ENCODE measurements around the gene CHMP1B.

DNA sequence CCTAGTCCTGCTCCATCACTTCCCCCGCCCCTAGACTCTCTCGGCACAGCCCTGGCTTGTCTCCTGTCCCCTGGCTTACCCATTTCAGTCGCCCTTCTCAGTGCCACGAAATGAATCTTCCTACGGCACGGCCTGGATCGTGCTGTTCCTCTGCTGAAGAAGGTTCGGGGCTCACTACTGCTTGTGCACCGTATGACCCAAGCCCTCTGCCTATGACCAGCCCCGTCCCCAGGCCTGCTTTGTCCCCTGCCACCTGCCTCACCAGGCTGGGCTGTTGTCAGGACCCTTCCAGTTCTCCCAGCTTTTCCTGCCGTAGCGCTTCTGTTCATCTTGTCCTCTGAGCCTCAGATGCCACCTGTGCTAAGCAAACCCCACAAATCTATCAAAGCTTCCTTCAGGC lies 13.9 kb downstream of the CHMP1B start:
- no peak for TF ChIP-seq POLR2AphosphoS5 (IDR thresholded peaks at IDR 0.05; ENCODE audit: borderline replicate concordance, low read depth, low read length)
- no peak for TF ChIP-seq EZH2 (IDR thresholded peaks at IDR 0.05)

All from SK-N-MC (cell line).